ELF-1 (cell line): ENCODE measurements around the gene SFMBT1.

Source experiments
- DNase-seq: peaks from one replicate; pipeline ENCODE4 v3.0.0-alpha.2; 2016; ENCODE audit warnings: low read depth, low spot score

Gene SFMBT1, protein sequence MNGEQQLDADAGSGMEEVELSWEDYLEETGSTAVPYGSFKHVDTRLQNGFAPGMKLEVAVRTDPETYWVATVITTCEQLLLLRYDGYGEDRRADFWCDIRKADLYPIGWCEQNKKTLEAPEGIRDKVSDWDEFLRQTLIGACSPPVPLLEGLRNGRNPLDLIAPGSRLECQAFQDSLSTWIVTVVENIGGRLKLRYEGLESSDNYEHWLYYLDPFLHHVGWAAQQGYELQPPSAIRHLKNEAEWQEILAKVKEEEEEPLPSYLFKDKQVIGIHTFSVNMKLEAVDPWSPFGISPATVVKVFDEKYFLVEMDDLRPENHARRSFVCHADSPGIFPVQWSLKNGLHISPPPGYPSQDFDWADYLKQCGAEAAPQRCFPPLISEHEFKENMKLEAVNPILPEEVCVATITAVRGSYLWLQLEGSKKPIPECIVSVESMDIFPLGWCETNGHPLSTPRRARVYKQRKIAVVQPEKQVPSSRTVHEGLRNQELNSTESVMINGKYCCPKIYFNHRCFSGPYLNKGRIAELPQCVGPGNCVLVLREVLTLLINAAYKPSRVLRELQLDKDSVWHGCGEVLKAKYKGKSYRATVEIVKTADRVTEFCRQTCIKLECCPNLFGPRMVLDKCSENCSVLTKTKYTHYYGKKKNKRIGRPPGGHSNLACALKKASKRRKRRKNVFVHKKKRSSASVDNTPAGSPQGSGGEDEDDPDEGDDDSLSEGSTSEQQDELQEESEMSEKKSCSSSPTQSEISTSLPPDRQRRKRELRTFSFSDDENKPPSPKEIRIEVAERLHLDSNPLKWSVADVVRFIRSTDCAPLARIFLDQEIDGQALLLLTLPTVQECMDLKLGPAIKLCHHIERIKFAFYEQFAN

DNA sequence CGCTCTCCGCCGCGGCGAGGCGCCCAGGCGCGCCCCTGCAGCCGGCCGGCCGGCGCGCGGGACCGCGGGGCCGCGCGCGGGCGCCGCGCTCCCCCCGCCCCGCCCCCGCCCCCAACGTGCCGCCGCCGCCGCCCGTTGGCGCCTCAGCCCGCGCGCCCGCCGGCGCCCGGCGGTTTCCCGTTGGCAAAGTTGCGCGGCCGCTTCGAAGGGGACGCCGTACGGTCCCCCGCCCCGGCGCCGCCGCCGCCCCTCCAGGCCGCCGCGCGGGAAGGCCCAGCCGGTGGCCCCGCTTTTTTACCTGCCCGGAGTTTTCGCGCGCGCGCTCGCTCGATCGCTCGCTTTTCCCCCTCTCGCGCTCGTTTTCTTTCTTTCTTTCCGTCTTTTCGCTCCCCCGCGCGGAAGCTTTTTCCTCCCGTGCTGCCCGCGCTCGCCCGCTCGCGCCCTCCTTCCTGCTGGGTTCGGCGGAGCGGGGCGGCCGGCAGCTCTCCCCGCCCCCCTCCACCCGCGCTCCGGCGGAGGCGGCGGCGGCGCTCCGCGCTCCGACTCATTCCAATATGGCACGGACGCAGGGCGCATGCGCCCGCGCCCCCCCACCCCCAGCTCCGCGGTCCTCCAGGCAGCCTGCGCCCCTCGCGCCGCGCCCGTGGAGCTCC lies at the start of gene SFMBT1:
SFMBT1 (minus strand) TSS at position 556 of the 653 bp plus-strand sequence. CDS start 76,945 bp downstream, outside the sequence.
- DNase-seq = peak; percentile 37

DNA sequence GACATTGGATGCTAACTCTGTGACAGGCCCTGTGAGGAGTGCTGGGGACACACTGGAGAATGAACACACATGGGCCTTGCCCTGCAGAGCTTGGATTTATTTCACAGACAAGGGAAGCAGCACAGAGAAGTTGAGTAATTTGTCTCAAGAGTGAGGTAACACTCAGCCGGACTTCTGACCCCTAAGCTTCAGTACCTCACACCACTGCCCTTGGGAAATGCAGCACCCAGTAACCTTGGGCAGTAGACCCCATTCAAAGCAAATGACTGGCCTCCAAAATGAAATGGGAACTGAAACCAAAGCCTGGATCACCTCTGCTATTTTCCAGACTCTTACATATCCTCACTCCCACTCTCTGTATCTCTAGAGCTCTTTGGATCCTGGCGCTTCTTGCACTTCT lies 47.1 kb upstream of the SFMBT1 start:
- no peak for DNase-seq

DNA sequence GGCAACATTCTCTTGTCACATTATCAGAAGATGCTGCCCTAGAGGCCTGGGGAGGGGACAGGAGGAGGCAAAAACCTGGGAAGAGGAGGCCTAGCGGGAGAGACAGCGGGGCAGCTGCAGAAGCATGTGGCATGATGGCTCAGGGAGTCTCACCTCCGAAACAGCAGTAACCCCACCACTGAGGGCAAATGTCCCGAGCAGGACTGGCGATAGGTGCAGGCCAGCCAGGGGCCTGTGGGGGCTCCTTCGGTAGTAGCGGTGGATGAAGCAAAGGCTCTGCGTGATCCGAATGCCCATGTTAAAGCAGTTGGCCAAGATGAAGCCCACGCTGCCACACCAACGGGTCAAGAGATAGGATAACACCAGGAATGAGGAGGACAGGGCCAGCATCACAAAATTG lies 46.3 kb upstream of the SFMBT1 start:
- DNase-seq = no peak

DNA sequence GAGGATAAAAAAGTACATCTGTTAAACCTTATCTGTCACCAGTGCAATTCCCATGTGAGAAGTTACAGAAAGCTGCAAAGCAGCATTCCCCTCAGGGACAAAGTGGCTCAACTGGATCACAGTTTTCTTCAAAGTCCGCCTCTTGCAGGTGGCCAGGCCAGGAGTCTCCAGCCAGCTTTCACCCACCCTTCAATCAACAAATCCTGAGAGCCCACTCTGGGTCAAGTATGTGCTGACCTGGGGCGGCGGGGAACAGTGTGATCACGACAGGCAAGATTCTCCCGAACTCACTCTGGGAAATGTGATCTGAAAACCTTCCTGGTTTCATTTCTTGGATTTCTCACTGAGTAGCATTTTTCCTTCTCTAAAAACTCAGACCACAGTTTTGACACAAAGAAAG lies 45.1 kb upstream of the SFMBT1 start:
- DNase-seq = peak; percentile 23

DNA sequence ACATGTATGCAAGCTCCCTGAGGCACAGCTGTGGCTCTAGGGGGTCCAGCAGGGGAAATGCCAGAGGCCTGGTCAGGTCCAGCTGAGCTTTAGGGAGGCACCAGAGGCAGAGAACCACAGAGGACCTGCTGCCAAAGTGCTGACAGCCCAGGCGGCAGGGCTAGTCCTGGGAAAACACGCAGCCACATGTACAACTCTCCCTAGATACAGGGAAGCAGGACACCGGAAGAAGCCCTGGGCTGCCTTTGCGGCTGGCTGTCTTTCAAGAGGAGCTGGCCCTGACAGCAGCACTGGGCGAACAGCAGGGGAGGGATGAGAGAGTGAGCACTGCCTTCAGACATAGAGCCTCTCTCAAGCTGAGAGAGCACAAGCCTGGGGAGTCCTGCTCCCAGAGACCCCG lies 43.6 kb upstream of the SFMBT1 start:
- no peak for DNase-seq

DNA sequence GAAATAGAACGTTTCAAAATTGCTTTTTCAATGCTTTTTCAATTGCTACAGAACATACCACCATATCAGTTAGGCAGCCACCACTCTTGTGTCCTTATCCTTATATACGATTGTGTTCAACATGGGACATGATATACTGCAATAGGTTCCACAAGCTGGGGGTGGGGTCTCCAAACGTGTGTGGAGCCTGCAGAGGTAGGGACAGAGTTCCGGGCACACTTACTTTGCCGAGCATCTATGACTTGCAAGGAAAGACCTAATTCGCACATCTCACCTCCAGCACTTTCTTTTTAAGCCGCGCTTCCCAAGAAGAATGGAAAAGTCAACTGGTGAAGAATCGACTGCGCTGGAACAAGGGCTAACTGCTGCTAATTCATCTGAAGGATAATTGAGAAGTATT lies 39.6 kb upstream of the SFMBT1 start:
- DNase-seq = no peak

DNA sequence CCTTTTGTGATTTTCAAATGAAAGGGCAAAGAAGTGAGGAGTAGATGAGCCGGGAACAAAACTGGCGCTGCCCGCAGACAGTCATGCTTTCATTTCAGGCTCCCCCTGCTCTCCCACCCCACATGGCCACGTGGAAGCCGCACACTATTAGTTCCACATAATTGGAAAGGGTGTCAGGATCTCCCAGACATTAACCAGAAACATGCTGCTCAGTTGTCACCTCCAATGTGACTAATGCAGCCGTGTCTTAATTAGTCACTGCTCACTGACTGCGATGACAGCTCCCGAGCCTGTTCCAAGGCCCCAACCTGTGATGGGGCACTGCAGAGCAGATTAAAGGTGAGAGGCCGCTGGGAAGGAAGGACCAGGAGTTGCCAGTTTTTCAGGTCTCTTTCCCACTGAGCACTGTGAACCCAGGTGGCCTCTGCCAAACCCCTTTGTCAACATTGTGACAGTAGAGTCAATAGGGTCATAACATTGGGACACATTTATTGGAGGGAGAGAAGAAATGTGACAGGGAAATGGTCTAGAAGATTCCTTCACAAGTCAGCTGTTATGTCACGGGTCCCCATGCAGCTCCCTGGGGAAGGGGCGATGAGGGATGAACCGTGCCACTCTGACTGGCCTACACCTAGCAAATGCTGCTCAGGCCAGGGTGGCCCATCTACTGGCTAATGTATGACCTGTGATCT lies 38.6 kb upstream of the SFMBT1 start:
- DNase-seq = no peak

DNA sequence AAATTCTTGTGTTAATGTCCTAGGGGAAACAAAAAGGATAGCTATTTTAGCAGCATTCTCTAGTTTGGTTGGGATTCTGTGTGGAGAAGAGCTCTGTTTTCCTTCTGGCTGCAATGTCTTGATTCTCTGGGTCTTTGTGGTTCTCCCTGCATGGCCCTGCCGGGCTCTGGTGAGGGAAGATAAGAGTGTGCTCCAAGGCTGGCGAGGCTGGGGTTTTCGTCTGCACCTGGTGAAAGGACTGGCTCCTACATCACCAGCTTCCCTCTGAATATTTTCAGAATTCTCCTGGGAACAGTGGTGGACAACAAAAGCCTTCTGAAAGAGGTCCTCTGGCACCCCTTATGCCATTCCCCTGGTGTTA lies 38.1 kb upstream of the SFMBT1 start:
- no peak for DNase-seq

DNA sequence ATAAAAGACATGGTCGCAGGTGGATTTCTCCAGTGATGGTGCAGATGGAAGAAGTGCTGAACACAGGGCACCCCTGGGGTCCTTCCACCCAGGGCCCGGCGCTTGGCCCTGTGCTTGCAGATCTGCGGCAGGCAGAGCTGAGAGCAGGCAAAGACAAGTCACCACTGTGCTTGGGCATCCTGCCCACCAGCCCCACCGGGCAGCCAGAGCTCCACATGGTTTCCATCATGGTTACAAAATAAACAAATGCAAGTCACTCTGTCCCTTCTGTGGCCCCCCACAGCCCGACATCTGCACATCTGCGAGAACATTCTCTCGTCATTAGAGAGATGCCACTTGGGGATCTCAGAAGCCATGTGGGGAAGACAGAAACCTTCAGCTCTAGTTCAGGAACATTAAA lies 37.6 kb upstream of the SFMBT1 start:
- DNase-seq = no peak

DNA sequence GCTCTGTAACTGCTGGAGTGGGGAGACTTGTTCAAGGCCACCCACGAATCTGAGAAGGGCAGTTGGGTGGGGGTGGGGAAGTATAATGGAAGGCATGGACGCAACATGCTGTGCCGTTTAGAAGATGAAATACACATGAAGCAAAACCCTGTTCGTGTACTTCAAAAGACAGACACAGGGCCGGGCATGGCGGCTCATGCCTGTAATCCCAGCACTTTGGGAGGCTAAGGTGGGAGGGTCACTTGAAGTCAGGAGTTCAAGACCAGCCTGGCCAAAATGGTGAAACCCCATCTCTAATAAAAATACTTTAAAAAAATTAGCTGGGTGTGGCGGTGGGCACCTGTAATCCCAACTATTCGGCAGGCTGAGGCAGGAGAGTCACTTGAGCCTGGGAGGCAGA lies 36.9 kb upstream of the SFMBT1 start:
- DNase-seq = no peak

DNA sequence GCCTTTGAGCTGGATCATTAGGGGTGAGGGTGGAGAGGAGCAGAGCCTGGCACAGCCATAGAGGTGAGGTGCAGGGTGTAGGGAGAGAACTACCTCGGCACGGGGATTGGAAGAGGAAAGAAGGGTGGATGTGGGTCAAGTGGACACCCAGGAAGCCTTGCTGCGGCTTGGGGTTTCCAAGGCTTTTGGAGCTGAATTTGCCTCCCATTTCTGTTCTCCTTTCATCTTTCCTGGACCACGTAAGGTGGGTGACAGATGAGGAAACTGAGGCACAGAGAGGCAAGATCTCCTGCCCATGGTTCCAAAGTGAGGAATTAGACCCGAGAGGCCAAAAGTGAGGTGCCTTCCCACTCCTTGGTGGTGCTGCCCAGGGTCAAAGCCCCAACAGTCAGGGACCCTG lies 35.4 kb upstream of the SFMBT1 start:
- DNase-seq = no peak

DNA sequence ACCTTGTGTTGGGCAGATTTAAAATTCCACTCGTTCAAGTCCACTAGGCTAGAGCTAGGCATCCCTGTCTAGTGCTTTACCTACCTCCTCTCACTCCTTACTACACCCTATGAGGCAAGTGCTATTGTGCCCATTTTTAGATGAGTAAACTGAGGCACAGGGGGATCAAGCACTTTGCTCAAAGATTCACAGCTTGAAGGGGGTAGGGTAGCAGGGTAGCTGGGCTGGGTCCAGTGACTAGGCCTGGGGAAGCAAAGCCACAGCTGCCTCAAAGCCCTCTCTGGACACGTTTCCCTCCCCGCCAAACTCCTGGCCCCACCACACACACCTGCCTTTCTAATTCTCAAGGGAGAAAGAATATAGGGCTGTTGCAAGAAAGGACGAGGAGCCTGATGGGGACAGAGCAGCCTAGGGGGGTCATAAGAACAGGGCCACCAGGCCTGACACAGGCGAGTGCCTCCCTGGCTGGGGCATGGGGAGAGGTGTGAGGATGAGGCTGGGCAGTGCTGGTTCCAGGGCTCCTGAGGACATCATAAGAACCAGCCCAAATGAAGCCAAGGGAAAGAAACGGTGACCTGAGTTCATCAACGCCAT lies 34.8 kb upstream of the SFMBT1 start:
- DNase-seq = no peak

DNA sequence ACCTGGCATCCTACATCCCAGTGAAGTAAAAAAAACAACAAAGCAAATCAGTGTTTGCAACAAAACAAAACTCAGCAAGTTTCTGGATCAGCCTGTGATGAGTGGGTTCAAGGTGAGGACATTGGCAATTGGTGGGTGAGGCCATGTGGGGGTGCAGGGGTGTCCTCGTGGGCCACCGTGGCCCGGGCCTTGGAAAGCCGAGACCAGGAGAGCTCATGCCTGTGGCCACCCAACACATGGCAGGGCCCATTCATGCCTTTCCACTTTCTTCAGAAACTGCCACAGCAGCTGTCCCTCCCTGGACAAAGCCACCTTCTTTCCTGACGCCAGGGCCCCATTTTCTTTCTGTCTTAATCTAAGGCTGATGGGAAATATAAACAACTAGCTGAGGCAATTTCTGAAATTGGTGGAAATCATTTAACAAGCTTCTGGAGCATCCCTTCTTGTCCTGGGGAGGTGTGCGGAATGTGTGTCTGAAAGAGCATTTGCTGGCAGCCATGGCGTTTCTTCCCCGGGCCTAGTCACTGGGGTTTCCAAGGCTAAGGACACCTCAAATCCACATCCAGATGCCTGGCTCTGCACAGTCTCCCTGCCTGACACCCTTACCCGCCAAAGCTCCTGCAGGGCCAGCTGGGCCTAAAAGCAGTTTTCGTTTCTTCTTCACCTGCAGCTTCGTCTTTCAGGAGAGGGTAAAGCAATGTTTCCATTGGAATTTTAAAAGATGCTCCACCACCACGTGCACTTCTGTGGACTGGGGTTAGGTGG lies 34.1 kb upstream of the SFMBT1 start:
- no peak for DNase-seq

DNA sequence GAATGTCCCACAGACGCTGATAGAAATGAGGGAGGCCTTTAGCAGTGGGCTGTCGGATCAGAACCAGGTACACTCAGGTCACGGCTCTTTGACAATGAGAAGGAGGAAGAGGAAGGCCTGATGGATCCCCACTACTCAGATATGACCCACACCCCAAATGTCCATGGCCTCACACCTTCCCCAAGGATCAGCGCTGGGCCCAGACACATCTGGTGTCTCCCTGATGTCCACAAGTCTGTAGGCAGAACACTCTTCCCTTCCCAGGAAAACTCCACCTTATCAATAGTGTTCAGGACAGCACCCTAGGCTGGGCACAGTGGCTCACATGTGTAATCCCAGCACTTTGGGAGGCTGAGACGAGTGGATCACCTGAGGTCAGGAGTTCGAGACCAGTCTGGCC lies 33.3 kb upstream of the SFMBT1 start:
- no peak for DNase-seq

DNA sequence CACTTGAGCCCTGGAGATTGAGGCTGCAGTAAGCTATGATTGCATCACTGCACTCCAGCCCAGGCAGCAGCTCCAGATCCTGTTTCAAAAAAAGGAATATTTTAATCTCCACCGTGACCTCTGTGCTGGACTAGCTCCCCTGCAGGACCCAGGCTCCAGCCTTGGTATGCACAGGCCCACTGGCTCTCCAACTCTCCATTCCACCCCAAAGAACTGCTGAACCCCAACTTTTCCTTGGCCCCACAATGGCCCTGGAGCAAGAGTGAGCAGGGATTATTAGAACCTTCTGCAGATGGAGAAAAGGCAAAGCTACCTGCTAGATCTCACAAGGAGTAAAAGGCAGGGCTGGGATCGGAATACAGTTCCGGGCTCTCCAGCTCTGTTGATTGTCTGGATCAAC lies 32.8 kb upstream of the SFMBT1 start:
- no peak for DNase-seq

DNA sequence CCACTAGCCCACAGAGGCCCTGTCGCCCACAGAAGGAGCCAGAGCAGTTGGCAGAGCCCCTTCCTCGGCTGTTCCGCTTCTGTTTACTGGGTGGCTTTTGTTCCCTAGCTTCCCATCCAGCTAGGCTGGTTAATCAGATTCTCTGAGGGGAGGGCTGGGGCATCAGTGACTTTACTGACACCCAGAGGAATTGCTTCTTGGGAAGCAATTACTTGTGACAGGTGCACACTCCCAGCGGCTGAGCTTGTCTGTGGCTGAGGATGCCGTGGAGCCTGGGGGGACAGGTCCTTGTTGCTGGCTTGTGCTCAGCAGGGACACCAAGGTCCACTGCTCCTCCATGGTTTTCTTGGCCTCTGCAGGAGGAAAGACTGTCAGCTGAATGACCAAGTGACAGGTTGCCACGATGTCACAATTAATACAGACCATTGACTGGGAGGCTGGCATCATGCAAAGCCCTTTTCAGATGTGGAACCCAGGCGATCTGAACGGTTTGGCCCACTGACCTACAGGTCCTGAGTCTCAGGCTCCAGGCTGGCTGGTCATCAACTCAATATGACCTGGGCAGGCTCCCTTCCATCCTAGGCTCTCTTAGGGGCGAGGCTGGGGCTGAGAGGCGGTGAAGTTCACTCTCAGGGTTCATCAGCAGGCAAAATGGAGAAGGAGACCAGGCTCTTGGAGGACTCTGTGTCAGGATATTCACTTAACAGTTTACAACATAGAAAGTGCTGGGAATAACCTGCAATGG lies 31.8 kb upstream of the SFMBT1 start:
- peak; percentile 23 for DNase-seq

DNA sequence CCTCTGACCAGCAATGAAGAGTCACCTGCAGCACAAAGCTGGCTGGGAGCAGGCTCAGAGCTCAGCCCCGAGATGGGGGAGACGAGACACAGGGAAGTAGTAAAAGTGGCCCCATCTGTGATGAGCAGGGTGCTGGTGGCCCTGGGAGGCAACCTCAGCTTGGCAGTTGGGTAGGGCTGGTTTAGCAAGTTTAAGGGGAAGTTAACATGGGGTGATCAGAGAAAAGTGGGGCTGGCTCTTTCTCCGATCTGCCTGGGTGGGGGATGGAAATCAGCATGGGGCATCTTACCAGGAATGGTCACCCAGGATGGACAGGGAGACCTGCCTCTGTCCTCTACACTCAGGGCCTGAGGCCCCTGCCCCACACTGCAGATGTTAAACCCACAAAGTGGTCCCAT lies 29.9 kb upstream of the SFMBT1 start:
- no peak for DNase-seq

DNA sequence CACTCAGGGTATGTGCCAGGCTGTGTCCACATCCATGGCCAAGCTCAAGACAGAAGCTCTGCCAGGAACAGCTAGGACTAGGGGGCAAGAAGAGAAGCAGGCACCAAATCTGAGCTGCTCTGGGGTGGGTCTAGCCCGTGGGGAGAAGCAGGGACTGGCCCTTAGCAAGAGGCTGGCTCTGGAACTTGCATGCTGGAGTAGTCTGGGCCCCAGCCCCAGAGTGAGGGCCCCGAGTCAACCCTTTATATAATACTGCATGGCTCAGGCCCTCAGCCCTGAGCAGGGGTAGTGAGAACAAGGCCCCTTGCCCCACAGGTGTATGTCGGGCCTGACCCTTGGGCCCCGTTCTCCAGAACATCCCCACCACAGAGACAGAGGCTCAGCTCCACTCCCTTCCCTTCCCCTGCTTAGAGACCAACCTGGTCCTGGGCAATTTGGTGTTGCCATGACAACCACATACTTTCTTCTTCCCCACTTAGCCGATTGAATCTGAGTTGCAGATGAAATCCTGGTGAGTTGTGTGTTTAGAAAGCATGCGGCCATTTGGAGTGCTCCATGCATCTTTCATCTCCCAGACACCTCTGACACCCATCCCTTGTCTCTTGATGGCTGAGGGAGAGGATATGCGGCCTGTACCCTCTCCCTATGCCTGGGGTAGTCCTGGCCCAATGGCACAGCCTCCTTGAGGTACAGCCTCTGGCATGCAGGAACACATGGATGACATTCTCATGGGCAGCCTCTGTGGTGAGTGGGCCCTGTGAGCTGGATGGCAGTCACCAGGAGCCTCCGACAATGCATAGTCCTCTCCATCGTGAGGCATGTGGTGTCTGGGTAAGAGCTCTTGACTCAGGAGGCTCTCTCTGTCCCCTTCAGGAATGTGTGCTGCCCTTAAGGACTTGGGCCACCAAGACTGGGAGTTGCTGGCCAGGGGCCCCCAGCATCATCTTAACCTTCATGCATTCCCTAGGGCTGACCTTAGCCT lies 29.2 kb upstream of the SFMBT1 start:
- no peak for DNase-seq

DNA sequence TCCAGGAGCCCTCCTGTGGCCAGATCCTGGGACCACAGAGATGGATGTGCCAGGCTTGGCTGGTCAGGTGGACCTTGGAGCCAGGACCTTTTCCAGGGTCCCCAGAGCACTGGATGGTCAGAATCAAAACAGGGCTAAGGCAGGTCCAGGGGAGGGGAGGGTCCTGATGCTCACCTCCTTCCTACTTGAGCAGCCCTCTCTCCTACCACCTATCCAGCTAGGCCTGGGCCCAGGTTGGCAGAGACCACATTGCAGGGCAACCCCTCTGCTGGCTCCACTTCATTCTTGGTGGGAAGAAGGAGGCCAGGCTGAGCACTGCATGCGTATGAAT lies 28.5 kb upstream of the SFMBT1 start:
- DNase-seq = no peak
